Fibroblast of the aortic adventitia (primary cell): Measurements from ENCODE around the gene URAD. TPM values are rescaled to one million over a fixed set of nuclear protein-coding genes. Genes with fewer than 3 reads are reported as not detected.
"Not testable (repeated sequence)": the region's sequence is repeated elsewhere in the genome, so short reads cannot be mapped to it uniquely, and the experiment has no call there.

Experiments
- DNase-seq: peaks from one replicate; pipeline ENCODE4 v3.0.0-alpha.2; 2010; ENCODE audit warnings: low read depth
- H3K4me3 ChIP-seq: 2 replicates; pipeline ENCODE4 v1.5.1; 2011; ENCODE audit warnings: low read depth, mild to moderate bottlenecking, control low read depth, low read length, moderate library complexity
- CTCF ChIP-seq: IDR thresholded peaks from 2 replicates; pipeline ENCODE4 v1.5.1; 2011; ENCODE audit warnings: mild to moderate bottlenecking, low read length, control low read depth, inconsistent platforms; ENCODE audit not compliant: insufficient read depth
- total RNA-seq: library from RNA; depleted of rRNA; stranded (reverse); fragments of >200 nt; gene quantifications from 2 replicates; pipeline ENCODE4 v1.2.3, GENCODE V29; 2012; ENCODE audit warnings: low replicate concordance

URAD gene
- total RNA-seq, 1 donor: not detected

- TF ChIP-seq CTCF: no peak
- DNase-seq: no peak
Observed at GRCh38 chr13:27966641-27967202, 21.8 kb downstream of the URAD start.

GRCh38 chr13:27965740-27966640 lies 22.5 kb downstream of the URAD start:
- no peak for DNase-seq
- no peak for TF ChIP-seq CTCF
- H3K4me3 ChIP-seq: no peak overlapping the region

More at GRCh38 chr13:27966641-27967202, 21.8 kb downstream of the URAD start:
- H3K4me3 ChIP-seq: no peak overlapping the region

- DNase-seq: no peak
- TF ChIP-seq CTCF: no peak
- no peak overlapping the region for H3K4me3 ChIP-seq
Observed at GRCh38 chr13:27965343-27965739, 23.2 kb downstream of the URAD start.

GRCh38 chr13:27964741-27965323 lies 23.7 kb downstream of the URAD start:
- DNase-seq: no peak
- no peak for TF ChIP-seq CTCF
- no peak overlapping the region for H3K4me3 ChIP-seq

- DNase-seq, H3K4me3 ChIP-seq: not testable (repeated sequence)
Observed at GRCh38 chr13:27964206-27964605, 24.3 kb downstream of the URAD start.

- no peak for DNase-seq
- H3K4me3 ChIP-seq: no peak overlapping the region
- TF ChIP-seq CTCF: no peak
Observed at GRCh38 chr13:27963491-27963890, 25.0 kb downstream of the URAD start.

- no peak for TF ChIP-seq CTCF
- no peak overlapping the region for H3K4me3 ChIP-seq
- DNase-seq: no peak
Observed at GRCh38 chr13:27962982-27963381, 25.5 kb downstream of the URAD start.
